SK-N-MC (cell line): ENCODE results near the gene IFITM2.

Experiments used
- EZH2 ChIP-seq: fragments of 200-600 bp; sonication (generic); IDR thresholded peaks from one replicate; pipeline ENCODE4 v1.6.1; 2017; ENCODE audit warnings: antibody characterized with exemption
- POLR2AphosphoS5 ChIP-seq: IDR thresholded peaks from 2 replicates; pipeline ENCODE4 v1.6.1; 2012; ENCODE audit warnings: mild to moderate bottlenecking, low read depth, low read length, borderline replicate concordance

DNA sequence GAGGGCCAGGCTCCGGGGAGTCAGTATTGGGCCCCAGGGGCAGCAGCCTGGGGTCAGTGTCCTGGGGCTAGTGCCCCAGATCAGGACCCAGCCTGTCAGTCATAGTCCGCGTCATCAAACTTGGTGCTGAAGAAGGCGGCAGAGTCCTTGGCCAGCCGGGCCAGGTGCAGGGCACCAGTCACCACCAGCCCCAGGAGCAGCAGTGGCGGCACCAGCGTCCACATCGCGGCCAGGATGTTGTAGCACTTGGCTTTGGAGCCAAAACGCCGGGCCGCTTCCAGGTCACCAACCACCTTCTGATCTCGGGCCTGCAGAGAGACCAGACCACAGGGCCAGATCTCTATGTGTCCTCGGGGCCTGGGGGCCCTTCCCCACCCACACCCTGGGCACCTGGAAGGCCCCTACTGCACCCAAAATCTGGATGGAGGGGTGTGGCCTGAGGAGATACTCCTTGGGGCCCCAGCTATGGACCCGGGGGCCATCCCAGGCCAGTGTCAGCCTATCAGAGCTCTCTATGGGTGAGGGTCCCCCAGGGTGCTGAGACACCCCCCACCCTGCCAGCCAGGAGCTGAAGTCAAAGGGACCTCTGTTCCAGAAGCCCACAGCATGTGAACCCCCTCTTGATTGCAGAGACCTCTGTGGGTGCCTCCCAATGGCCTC lies 9.1 kb upstream of the IFITM2 start:
- TF ChIP-seq POLR2AphosphoS5 (no peak), EZH2 (no peak)
